Thyroid gland (tissue), 4 donors: Measurements from ENCODE around the gene SPCS2.

Experiments used
- CTCF ChIP-seq, 6 experiments: fragments of 200-600 bp in 3 of 6; fragments of 450-650 bp in 3 of 6; sonication (generic) in 3 of 6; IDR thresholded peaks; one replicate each; pipeline ENCODE4 v1.5.1; 2016 to 2019; ENCODE audit warnings: antibody characterized with exemption in 6 of 6, mild to moderate bottlenecking in 2 of 6, inconsistent platforms in 1 of 6, moderate library complexity in 1 of 6
- POLR2A ChIP-seq, 2 donors: fragments of 450-650 bp; IDR thresholded peaks; one replicate each; pipeline ENCODE4 v1.6.1; 2017; ENCODE audit warnings: antibody characterized with exemption in 2 of 2, mild to moderate bottlenecking in 2 of 2, moderate library complexity in 1 of 2

- no peak for TF ChIP-seq CTCF (IDR thresholded peaks at IDR 0.05)
- no peak for TF ChIP-seq POLR2A (IDR thresholded peaks at IDR 0.05)
Measured at GRCh38 chr11:75001686-75002085, 52.6 kb downstream of the SPCS2 start.
